ENCODE data around the gene GNAS. TPM values are rescaled to one million over a fixed set of nuclear protein-coding genes. Genes with fewer than 3 reads are reported as not detected.
A peak's percentile ranks its signal among the peaks of the same experiment; 100 is the strongest.

GNAS gene
- total RNA-seq, 1 donor, result 474 TPM

- peak overlapping the region; percentile 84 for H3K4me3 ChIP-seq (ENCODE audit: low read depth, low read length)
- no peak for DNase-seq (ENCODE audit: low read depth)
- TF ChIP-seq CTCF (IDR thresholded peaks at IDR 0.05; ENCODE audit: insufficient read depth, low read length), result no peak
These were observed 37.4 kb downstream of the GNAS start for GRCh38 chr20:58889798-58890517.

- TF ChIP-seq CTCF (IDR thresholded peaks at IDR 0.05; ENCODE audit: insufficient read depth, low read length), result no peak
- peak; percentile 77 for DNase-seq (ENCODE audit: low read depth)
These were observed 38.1 kb downstream of the GNAS start for GRCh38 chr20:58890518-58891085.

GRCh38 chr20:58891086-58891717 lies 38.7 kb downstream of the GNAS start:
- no peak for TF ChIP-seq CTCF (IDR thresholded peaks at IDR 0.05; ENCODE audit: insufficient read depth, low read length)
- H3K4me3 ChIP-seq (ENCODE audit: low read depth, low read length), result peak overlapping the region; percentile 84
- peak; percentile 52 for DNase-seq (ENCODE audit: low read depth)

More at GRCh38 chr20:58890518-58891085, 38.1 kb downstream of the GNAS start:
- H3K4me3 ChIP-seq (ENCODE audit: low read depth, low read length), result peak overlapping the region; percentile 84

GRCh38 chr20:58891718-58892140 lies 39.2 kb downstream of the GNAS start:
- peak overlapping the region; percentile 76 for H3K4me3 ChIP-seq (ENCODE audit: low read depth, low read length)
- peak; percentile 41 for DNase-seq (ENCODE audit: low read depth)
- TF ChIP-seq CTCF (IDR thresholded peaks at IDR 0.05; ENCODE audit: insufficient read depth, low read length), result no peak

- H3K4me3 ChIP-seq (ENCODE audit: low read depth, low read length), result peak overlapping the region; percentile 76
- peak; percentile 56 for DNase-seq (ENCODE audit: low read depth)
- no peak for TF ChIP-seq CTCF (IDR thresholded peaks at IDR 0.05; ENCODE audit: insufficient read depth, low read length)
These were observed 39.8 kb downstream of the GNAS start for GRCh38 chr20:58892141-58892931.

- H3K4me3 ChIP-seq (ENCODE audit: low read depth, low read length), result peak overlapping the region; percentile 76
- no peak for TF ChIP-seq CTCF (IDR thresholded peaks at IDR 0.05; ENCODE audit: insufficient read depth, low read length)
- DNase-seq (ENCODE audit: low read depth), result no peak
These were observed 40.4 kb downstream of the GNAS start for GRCh38 chr20:58892932-58893224.

Data from fibroblast of the aortic adventitia (primary cell).